LNCAP (cell line): Measurements from ENCODE around the gene STRN3.

Experiments
- CTCF ChIP-seq: fragments of 450-650 bp; IDR thresholded peaks from 2 replicates; pipeline ENCODE4 v1.5.1; 2017; ENCODE audit warnings: mild to moderate bottlenecking

Gene STRN3

GRCh38 chr14:30876692-30877091, 149.5 kb downstream of the STRN3 start:
- TF ChIP-seq CTCF: no peak

- TF ChIP-seq CTCF: no peak
Measured at GRCh38 chr14:30875788-30876053, 150.5 kb downstream of the STRN3 start.

- TF ChIP-seq CTCF: no peak
Measured at GRCh38 chr14:30874999-30875787, 151.0 kb downstream of the STRN3 start.

- no peak for TF ChIP-seq CTCF
Measured at GRCh38 chr14:30874120-30874998, 151.8 kb downstream of the STRN3 start, which contains the start of gene COCH. Gene COCH, plus strand, starts transcription at chr14:30874559. Its CDS starts 380 bp downstream, at chr14:30874939.

- TF ChIP-seq CTCF: no peak
Measured at GRCh38 chr14:30873308-30874119, 152.7 kb downstream of the STRN3 start.

- TF ChIP-seq CTCF: no peak
Measured at GRCh38 chr14:30872602-30873001, 153.6 kb downstream of the STRN3 start.

- no peak for TF ChIP-seq CTCF
Measured at GRCh38 chr14:30869551-30870155, 156.5 kb downstream of the STRN3 start.
